GM19455 (cell line): ENCODE measurements around the gene CD248.

Experiments
- ATAC-seq: cut with Tn5 transposase; IDR thresholded peaks from one replicate; pipeline ENCODE4 v1.9.1; 2021; ENCODE audit not compliant: unreplicated experiment

CD248 gene

GRCh38 chr11:66289548-66290329, 27.1 kb downstream of the CD248 start:
- ATAC-seq, result peak; percentile 39

DNA sequence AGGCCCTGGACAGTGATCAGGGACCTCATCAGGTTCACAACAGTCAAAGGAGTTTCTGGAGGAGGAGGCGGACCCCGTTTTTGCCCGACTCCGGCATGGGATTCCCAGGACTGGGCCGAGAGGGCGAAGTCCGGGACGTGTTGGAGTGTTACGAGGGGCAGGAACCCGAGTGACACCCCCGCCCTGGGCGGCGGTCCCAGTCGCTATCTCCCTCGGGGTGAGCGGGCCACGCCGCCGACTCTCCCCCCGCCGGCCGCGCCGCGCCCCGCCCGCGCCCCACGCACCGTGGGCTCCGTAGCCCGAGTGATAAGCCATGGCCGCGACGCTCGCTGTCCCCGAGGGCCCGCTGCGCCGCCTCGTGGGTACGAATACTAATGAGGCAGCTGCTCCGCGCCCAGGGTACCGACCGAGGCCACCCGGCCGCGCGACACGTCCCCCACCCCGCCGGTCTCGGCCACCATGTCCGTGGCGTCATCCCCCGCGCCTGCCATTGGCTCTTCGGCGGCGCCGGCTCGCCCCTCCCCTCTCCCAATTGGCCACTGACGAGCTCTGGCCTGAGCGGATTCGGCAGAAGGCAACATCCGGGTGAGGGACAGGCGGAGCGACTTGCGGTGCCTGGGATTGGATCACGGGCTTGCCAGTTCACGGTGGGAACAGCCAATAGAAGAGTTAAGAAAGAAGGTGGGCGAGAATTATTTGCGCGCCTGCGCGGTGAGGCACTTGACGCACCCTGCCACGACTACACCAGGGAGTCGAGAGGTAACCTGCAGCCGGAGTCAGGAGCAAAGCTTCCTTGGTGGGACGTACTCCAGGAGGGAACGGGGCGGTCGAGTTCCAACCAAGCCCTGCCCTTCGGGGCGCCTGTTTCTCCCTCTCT, 27.9 kb downstream of the CD248 start, which contains the start of gene YIF1A:
Gene YIF1A, minus strand, starts transcription at position 473 of the 877 bp plus-strand sequence. Its CDS starts 158 bp downstream, at position 315.
- peak; percentile 85 for ATAC-seq

DNA sequence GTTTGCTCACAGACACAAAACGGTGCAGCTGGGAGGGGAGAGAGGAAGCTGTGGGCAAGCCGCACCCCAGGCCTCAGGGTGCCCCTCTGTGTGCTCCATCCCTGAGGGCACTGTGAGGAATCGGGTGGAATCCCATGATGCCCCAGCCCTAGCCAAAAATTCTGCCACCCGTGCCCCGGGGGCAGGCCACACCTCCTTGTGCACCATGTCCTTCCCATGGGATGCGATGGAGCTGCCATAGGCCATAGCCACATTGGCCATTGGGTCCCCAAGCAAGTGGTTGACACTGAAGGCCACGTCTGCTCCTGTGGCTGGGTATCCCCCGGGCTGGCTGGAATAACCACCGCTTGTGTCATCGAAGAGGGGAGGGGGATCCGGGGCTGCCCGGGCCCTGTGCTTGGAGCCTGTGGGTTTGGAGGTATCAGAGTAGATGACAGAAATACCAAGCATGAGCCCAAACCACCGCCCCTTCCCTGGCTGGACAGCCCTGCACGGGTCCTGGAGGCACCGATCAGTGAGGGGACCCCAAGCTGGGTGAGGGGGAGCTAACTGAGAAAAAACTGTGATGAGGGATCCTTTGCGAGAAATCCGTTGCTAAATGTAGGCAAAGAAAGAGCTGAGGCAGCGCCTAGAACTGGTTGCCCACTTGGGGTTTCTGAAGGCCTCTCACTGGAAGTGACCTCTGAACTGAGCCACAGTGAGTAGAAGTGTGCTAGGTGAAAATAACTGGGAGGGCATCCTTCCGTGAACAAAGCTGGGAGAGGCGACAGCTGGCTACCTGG, 28.8 kb downstream of the CD248 start:
- ATAC-seq, result no peak

DNA sequence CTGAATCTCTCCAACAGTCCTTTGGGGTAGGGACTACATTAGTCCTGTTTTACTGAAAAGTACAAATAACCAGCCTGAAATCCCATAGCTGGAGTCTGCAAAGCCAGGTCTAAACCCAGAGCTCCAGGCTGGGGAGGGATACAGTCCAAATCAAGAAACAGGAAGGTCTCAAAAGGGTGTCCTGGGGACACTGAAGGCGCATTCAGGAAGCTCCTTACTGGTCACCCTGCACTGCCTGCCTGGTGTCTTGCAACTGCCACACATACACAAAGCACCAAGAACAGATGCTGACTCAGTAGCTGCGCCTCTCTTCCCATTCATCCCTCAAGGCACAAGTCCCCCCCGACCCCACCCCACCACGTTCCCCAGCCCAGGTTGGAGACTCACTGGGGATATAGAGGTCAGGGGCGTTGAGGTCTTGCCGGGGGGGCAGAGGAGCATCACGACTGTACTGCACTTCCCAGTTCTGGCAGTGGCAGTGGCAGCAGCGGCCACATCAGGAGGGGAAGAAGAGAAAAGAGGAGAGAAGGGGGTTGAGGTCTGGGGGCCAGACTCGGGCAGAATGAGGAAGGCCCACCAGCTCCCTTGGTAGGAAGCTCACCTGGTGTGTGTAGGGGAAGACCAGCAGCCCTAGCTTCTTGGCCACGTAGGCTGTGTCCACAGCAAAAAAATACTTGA, 29.5 kb downstream of the CD248 start:
- ATAC-seq, result no peak

DNA sequence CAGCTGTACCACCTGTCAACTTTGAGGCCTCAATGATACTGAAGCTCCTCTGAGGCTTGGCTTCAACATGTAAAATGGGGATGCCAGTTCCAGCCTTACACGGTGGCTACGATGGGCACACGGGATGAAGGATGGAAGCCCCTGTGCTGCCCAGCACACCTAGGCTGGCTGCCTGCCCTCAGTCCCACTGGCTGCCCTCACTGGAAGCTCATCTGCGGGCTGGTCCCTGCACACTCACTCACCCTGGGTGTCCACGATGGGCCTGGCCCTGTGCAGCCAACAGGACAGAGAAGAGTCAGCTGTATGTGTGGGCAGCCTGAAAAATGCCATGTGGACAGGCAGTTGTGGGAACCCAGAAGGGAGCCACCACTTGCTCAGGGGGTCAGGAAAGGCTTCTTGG, 30.1 kb downstream of the CD248 start:
- no peak for ATAC-seq

DNA sequence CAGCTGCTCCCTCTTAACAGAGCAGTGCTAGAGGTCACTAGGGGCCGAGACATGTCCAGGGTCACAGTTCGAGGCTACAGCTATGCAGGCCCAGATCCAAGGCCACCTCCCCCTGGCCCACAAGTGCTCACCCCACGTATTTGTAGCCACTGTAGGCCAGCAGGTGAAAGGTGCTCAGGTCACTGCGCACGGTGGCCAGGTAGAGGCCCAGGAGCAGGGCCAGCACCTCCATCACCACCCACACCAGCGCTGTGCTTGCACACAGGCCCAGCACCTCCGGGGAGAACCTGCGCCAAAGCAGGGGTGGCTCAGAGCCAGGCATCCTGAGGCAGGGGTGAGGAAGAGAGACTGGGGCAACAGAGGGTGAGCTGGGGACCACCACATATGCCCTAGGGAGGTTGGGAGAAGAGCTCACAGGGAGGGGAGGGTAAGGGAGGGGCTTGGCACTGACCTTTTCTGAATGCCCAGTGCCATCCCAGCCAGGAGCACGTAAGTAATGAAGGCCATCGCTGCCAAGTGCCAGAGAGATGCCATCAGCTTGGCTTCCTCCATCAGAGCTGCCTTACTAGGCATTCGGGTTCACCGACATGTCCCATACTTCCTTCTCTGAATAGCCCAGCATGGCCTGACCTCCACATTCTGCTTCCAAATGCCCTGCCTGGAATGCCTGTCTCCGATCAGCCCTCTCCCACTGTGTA, 31.4 kb downstream of the CD248 start:
- no peak for ATAC-seq

DNA sequence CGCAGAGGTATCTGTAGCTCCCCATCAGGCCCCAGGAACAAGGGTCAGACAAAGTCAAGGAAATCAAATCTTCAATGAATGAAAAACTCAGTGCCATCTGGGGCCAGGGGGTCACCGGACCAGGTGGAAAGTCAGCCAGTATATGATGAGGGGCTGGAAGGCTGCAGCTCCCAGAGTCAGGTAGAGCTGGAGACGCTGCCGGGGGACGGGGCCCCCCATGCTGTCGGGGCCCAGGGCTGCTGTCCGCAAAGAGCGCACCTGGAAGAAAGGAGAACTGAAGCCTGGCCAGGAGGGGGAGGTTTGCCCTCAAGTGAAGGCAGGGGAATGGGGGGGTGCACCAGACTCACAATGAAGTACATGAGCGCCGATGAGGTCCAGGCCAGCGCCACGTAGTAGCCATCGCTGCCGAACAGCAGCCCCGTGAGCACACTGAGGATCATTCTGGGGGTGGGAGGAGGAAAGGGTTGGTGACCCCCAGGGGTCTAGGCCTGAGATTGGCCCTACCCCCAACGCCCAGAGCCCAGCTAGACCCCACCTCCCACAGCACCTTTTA, 32.2 kb downstream of the CD248 start:
- ATAC-seq, result no peak

- no peak for ATAC-seq
Measured at GRCh38 chr11:66283461-66284105, 33.3 kb downstream of the CD248 start.

DNA sequence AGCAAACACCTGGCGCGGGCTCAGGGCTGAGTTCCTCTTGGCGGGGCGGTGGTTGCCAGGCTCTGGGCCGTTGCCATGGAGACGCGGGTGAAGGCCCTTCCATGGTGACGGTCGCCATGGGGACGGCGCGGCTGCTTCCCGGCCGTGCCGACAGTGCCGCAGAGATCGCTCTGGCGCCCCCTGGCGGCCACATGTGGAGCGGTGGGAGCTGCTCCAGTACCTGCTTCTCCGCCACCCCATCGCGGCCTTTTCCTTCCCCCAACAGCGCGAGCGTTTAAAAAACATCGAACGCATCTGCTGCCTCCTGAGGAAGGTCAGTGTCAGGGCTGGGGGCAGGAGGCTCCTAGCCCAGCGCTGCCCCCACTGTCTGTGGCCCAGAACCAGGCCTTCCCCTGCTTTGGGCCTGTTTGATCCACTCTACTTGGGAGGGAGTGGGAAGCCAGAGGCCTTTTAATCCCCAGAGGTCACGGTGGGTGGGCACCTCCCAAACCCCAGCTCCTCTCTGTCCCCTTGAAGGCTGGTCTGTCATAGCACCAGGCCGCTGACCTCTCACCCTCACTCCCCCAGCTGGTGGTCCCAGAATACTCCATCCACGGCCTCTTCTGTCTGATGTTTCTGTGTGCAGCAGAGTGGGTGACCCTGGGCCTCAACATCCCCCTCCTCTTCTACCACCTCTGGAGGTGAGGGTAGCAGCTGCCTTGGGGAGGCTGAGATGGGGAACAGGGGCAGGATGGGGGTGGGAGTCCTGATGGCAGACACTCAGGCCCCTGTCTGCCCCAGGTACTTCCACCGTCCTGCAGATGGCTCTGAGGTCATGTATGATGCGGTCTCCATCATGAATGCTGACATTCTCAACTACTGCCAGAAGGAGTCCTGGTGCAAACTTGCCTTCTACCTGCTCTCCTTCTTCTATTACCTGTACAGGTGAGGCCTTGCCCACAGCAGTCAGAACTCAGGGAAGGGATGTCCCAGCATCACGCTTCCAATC, 34.1 kb downstream of the CD248 start:
- ATAC-seq, result peak; percentile 71

DNA sequence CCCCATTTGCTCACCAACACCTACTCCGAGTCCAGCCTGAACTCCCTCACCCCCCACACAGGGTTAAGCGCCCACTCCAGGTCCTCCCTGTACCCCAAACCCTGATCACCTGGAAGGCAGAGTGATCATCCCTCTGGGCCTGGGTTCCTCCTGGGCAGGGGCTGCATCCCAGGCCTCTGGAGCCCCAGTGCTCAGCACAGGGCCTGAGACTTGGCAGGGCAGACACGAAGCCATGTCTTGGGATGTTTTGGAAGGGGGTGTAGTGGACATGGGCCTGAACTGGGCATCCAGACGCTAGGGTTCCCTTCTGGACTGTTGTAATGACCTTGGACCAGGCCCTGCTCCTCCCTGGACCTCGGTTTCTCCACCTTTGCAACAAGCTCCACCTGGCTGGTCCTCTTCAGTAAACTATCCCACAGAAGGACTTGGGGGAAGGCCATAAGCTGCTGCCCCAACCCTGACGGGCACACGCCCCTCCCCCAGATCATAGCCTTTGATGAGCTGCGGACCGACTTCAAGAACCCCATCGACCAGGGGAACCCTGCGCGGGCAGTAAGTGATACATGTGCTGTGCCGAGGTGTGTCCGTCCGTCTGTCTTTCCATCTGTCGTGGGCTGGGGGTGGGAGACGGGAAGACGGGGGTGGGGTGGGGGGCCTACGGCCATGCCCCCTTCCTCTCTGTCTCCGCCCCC, 34.9 kb downstream of the CD248 start:
- ATAC-seq, result no peak

DNA sequence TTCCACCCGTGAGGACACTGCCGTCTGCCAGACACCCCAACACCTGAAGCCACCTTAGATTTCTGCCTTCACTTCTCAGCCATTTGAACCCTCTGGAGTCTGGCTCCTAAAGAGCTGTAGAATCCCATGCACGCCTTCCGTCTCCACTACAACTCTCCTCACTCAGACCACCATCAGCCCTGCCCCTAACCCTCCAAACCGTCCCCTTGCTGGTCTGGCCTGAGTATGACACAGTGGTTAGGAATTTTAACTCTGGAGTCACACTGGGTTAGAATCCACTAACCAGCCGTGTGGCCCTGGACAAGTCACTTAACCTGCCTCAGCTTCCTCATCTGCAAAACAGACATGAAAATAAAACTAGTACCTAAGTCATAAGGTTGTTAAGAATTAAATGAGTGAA, 35.8 kb downstream of the CD248 start:
- ATAC-seq, result no peak

- ATAC-seq, result no peak
Measured at GRCh38 chr11:66280428-66280827, 36.4 kb downstream of the CD248 start.

- no peak for ATAC-seq
Measured at GRCh38 chr11:66279092-66279734, 37.6 kb downstream of the CD248 start.

- no peak for ATAC-seq
Measured at GRCh38 chr11:66278363-66279091, 38.3 kb downstream of the CD248 start.

DNA sequence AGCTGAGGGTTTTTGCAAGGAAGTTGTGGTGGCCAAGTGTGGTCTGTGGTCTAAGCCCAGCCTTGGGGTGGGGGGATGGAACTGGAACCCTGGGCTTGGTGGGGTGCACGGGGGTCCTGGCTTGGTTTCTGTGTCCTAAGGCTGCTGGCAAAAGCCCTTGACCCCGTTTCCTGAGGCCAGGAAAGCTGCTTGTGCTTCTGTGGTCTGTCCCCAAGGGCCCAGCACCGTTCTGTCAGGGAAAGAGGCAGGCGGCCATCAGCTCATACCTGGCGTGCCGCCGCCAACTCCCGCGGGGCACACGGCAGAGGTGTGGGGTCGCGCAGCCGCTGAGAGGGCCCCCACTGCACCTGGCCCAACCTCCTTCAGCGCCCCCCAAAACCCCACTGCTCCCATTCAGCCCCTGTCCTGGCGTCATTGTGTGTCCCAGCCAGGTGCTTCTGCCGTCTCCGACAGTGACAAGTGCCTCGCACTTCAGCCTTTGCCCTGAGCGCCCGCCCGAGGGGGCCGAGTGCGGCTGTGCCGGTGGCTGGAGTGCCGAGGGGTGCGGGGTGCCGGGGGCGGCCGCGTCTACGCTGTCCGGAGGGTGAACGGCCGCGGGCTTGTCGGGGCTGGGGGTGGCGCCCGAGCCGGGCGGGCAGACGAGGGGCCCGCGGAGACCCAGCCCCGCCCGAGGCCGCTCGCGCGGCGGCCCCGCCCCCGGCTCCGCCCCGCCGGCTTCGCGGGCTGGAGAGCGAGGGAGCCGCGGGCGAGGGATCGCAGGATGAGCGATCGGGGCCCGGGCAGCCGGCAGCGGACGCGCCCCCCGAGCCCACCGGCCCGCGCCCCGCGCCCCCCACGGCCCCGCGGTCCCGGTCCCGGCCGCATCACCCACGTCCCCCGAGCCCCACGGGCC, 39.1 kb downstream of the CD248 start, which contains the start of gene CNIH2:
Gene CNIH2, plus strand, starts transcription at position 705 of the 892 bp plus-strand sequence. CDS start 282 bp downstream, outside the sequence.
- ATAC-seq, result no peak
